ENCODE data around the gene SHROOM3.

SHROOM3 gene

GRCh38 chr4:76498550-76498949 is 63.5 kb downstream of the SHROOM3 start:
- DNase-seq: no peak

- DNase-seq: no peak
These were observed 64.4 kb downstream of the SHROOM3 start for GRCh38 chr4:76499461-76499860.

- DNase-seq: no peak
These were observed 67.9 kb downstream of the SHROOM3 start for GRCh38 chr4:76502886-76503285.

DNA sequence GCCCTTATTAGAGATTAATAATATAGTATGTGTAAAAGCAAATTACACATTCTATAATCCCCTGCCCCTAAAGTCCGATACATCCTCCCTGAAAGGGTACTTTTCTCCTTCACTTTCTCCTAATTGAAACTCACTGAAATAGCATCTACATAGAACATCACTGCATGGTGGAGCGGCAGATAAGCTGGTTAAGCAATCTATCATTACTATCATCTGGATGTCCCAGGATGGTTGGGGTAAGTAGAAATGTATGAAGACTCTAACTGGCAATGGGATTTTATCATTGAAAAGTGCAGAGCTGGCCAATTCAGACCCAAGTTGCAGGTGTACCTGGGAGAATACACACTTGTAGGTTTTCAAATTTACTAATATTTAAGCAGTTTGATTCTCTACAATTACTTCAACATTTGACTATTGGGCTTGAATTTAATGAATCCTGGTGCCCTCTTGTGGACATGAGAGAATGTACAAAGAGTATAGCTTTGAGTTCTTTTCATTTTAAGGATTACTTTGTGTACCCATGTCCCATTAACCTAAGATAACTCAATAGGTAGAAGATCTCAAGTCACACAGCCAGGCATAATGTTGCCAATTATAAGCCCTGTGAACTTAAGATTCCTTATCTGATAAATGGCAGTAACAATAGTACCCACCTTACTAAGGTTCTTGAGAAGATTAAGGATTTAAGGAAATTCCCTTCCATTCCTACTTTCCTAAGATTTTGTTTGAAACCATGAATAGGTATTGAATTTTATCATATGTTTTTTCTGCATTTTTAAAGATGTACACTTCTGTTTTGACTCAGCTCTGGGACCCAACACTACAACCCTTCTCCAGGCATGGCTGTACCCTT is 69.8 kb downstream of the SHROOM3 start:
- peak; percentile 68 for DNase-seq

DNA sequence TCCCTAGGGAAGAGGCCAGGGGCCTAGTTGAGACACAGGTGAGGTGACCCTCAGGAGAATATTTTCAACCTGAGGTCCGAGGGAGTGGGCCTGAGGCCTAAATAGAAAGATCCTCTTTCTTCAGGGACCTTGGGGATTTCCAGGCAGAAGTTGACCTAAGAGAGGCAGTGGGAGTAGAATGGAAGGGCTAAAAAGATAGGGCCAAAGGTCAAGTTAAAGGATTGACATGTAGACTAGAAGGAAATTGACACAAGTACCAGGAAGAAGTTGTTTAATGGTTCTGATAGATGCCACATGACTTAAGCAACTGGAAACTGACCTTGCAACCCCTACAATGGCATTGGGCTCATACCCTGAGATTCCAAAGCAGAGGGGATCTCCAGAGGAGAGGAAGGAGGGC is 76.9 kb downstream of the SHROOM3 start:
- no peak for DNase-seq

DNA sequence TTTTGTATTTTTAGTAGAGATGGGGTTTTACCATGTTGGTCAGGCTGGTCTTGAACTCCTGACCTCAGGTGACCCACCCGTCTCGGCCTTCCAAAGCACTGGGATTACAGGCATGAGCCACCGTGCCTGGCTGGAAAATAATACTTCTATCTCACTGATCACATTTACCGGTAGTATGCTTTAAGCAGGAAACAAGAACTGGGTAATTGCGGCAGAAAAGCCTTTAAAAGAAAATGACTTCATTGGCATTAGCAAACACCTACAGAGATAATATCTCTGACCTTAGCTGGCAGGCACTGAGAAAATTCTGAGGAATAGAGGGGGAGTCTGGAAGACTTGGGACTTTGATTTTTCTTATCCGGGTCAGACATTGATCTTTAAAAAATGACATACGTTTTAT is 78.5 kb downstream of the SHROOM3 start:
- DNase-seq: no peak

- DNase-seq: no peak
These were observed 79.1 kb downstream of the SHROOM3 start for GRCh38 chr4:76514087-76514486.

GRCh38 chr4:76515975-76516843 is 81.2 kb downstream of the SHROOM3 start:
- DNase-seq: peak; percentile 42

GRCh38 chr4:76518241-76518640 is 83.2 kb downstream of the SHROOM3 start:
- DNase-seq: no peak

DNA sequence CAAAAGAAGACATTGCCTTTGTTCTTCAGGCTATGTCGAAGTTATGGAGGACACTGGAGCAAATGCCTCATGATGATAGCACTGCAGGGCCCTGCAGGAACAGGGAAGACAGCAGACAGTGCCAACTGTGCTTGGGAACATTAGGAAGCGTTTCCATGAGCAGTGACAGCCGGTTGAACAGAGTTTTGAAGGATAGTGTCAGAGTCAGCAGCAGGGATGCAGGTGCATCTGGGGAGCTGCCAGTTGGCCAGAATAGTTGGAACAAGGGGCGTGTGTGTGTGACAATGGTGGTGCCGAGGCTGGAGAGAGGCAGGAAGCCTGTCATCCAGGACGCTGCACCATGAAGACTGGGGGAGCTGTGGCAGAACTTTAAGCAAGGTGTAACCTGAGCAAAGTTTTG is 88.6 kb downstream of the SHROOM3 start:
- DNase-seq: no peak

GRCh38 chr4:76525751-76526150 is 90.7 kb downstream of the SHROOM3 start:
- DNase-seq: no peak

DNA sequence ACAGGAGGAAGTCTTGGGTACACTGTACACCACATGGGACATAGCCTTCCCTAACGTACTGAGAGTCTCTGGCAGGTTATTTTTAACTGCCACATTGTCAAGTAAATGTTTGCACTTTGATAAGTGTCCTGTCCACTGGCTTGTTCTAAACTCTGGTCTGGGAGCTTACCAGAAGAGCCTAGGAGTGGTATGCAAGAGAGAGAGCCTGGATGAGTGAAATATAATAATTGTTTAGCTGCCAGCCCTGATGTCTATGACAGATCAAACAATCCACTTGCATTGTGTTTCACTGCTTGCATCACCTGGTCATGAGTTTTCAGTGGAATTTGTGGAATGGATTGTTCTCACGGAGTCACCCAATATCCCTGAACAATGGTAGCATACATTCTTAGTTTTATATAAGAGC is 91.6 kb downstream of the SHROOM3 start:
- DNase-seq: no peak

DNA sequence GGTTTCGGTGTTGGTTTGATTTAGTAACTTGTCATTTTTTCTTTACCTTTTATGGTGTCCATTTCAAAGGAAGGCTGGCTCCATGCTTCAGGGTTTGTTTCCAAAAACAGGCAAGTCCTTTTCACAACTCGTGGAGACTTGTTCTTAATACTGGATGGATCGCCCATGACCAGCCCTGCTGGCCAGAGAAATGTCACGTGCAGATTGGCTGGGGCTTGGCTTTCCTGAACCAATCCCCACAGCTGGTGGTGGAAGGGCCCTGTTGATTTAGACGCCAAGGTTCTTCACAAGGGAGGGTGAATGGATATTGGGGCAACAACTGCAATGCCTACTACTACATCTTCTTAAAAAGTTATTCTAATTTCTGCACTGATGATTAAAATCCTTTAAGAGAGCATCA is 92.6 kb downstream of the SHROOM3 start:
- DNase-seq: no peak

DNA sequence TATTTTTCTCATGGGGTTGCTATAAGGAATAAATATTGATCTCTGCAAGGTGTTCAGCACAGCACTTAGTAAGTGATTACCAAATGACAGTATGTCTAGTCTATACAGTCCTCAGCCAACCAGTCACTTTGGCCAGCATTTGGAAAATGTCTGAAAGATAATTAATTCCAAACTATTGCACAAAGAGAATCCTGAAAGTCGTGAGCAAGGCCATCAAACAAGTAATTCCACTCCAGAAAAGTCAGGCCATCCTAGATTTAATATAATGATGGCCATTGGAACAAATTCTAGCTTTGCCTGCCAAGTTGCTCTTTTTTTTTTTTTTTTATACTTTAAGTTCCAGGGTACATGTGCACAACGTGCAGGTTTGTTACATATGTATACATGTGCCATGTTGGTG is 96.6 kb downstream of the SHROOM3 start:
- DNase-seq: no peak

DNA sequence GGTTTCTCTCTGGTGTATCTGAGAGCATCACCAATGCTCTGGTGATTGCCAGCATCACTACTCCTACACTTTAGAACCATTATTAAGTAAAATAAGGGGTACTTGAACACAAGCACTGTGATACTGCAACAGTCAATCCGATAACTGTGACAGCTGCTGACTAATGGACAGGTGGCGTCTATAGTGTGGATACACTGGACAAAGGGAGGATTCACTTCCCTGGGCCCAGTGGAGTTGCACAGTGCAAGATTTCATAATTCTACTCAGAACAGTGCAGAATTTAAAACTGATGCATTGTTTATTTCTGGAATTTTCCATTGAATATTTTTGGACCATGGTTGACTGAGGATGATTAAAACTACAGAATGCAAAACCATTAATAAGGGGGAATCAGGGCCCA is 97.8 kb downstream of the SHROOM3 start:
- DNase-seq: no peak

DNA sequence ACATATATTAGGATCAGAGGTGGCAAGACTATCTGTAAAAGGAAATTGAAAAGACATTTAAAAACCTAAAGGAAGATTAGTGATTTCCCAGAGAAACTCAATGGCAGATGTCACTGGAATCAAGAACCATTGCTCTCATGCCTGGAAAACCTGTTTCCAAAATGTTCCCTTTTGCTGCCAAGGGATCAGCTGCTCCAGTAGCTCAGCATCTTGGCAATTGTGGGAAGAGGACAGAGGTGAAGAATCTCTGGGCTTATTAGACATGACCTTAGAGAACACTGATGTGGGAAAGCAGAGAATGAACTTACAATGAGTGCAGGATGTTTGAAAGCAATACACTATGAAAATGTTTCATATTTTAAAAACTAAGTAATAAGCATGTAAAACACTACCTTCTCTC is 98.3 kb downstream of the SHROOM3 start:
- no peak for DNase-seq

- no peak for DNase-seq
These were observed 100.8 kb downstream of the SHROOM3 start for GRCh38 chr4:76535603-76536372.

DNA sequence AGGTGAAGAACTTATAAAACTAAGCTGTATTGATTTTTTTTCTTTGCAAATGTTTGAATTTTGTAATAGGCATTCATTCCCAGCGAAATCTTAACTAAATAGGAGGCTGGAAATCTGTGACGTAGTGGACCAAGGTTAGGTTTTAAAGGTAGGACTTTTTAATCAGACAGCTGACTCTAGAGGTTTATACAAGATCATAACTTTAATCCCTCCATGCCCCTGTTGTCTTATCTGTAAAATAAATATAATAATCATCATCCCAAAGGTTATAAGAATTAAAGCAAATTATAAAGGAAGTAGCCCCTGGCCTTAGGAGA is 101.3 kb downstream of the SHROOM3 start:
- no peak for DNase-seq

- DNase-seq: no peak
These were observed 103.3 kb downstream of the SHROOM3 start for GRCh38 chr4:76538296-76538695.

DNA sequence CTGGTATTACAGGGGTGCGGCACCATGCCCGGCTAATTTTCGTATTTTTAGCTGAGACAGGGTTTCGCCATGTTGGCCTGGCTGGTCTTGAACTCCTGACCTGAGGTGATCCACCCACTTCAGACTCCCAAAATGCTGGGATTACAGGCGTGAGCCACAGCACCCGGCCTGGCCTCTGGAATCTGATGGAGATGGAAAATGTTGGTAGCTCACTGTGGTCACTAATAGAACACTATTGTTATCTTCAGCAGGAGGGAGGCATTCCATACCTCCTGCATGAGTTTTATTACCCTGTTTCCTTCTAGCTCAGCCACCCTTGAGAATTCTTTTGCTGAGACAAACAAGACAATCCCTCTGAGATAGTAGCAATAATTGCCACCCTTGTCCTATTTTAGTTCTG is 105.0 kb downstream of the SHROOM3 start:
- no peak for DNase-seq

DNA sequence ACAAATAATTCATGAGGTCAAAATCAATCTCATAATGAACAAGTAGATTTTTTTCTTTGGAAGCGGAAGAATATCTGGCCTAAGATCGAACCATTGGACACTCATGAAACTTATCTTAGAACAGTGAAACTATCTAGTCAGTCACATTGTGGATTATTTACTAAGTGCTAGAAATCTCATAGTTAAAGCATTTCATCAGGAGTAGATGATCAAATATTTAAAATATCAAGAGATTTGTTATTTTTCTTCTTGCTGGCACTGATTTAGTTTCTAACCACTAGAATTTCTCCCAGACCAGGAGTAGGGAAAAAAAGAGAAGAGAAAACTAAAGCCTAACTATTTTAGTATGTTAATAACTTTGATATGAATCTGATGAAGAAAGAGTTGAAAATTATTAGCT is 105.5 kb downstream of the SHROOM3 start:
- no peak for DNase-seq

DNA sequence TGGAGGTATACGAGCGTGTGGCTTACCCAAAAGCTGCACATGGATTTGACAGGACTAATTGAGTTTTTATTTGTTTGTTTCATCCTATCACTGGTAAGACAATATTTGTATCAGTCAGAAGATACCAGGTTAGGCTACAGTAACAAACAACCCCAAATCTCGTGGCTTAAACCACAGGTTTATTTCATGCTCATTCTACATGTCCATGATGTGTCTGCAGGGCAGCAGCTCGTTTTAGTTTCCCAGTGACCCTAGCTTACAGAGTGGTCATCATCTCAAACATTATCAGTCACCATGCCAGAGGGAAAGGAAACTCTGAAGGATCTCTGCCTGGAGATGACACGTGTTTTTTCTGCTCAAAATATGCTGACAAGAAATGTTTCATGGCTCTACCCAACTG is 108.3 kb downstream of the SHROOM3 start:
- DNase-seq: no peak

DNA sequence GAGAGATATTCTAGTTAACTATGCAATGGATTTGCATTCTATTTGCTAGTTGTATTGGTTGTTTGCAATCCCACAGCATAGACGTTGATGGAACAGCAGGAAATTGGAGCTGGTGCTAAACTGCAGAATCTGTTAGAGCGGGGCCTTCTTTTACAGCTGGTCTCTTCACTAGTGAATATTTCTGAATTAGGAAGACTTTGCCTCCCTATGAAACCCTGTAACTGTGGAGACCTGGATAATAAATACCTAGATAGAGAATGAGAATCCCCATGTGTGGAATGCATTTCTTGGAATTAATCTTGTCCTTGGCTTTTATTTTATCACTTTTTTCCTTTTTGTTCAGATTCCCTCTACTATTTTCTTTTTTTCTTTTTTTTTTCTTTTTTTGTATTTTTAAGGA is 109.7 kb downstream of the SHROOM3 start:
- DNase-seq: no peak
